K562 (cell line): ENCODE data around the gene SERTAD1. TPM values are rescaled to one million over a fixed set of nuclear protein-coding genes. Genes with fewer than 3 reads are reported as not detected.
A peak's percentile ranks its signal among the peaks of the same experiment; 100 is the strongest.

Experiments used
- NFE2L1 ChIP-seq: fragments of 450-650 bp; IDR thresholded peaks from 2 replicates; pipeline ENCODE4 v1.6.1; 2016; ENCODE audit warnings: missing genetic modification characterization, low read depth, mild to moderate bottlenecking, missing compliant biosample characterization, moderate library complexity, borderline replicate concordance
- polyA plus RNA-seq, 8 experiments: library from polyadenylated mRNA; depleted of rRNA in 4 of 8; stranded (reverse) in 5 of 8; unstranded in 3 of 8; fragments of >200 nt; fragmentation: Nextera tagmentation in 2 of 8; fragmentation: Illumina TruSeq in 1 of 8; extraction: Ambion mirVana in 2 of 8; extraction: Trizol in 1 of 8; gene quantifications; 2 replicates each; pipeline versions ENCODE4 v1.2.1 to v1.2.3, GENCODE V29; 2011 to 2014; ENCODE audit warnings: inconsistent platforms in 1 of 8, missing spikeins in 1 of 8
- total RNA-seq, 7 experiments: library from RNA; depleted of rRNA in 6 of 7; stranded (reverse); fragments of >200 nt in 6 of 7; fragmentation: Illumina TruSeq in 2 of 7; extraction: Trizol in 2 of 7; gene quantifications; 2 replicates each; pipeline versions ENCODE4 v1.2.1 to v1.2.3, GENCODE V29; 2011 to 2021; ENCODE audit warnings: low replicate concordance in 1 of 7
- TF ChIP-seq, protein P1 (sequence below), 2 experiments: fragments of 450-650 bp; formaldehyde crosslinking in 1 of 2; IDR thresholded peaks; 2 replicates each; pipeline versions ENCODE4 v1.4.0 to v1.6.1; 2014 to 2020; ENCODE audit warnings: mild to moderate bottlenecking in 2 of 2, borderline replicate concordance in 1 of 2, low read depth in 1 of 2

The SERTAD1 gene
- total and polyA plus RNA-seq, 9 of the 15 experiments (the other 6 are each of a cell fraction or from before 2014, with no cell fraction given): 0.15 to 8.7 (median 4.9) TPM

DNA sequence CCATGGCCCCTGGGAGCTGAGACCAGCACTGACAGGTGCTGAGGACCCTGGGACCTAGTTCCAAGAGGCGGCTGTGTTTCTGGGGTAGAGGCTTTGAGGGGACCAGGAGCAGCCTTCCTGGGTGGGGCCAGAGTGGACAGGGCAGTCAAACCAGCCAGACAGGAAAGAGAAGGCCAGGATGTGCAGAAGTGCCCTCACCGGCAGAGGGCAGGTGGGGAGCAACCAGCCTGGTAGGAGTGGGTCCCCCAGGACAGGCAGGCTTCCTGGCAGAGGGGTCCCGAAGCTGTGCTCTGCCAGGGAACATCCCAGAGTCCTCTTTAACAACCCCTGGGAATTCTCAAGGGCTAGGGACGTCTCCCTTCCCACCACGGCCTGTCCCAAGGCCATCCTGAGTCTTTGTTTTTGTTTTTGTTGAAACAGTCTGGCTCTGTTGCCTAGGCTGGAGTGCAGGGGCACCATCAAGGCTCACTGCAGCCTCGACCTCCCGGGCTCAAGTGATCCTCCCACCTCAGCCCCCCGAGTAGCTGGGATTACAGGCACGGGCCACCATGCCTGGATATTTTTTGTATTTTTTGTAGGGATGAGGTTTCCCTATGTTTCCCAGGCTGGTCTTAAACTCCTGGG is 32.8 kb downstream of the SERTAD1 start (continued):
- TF ChIP-seq, protein P1, sequence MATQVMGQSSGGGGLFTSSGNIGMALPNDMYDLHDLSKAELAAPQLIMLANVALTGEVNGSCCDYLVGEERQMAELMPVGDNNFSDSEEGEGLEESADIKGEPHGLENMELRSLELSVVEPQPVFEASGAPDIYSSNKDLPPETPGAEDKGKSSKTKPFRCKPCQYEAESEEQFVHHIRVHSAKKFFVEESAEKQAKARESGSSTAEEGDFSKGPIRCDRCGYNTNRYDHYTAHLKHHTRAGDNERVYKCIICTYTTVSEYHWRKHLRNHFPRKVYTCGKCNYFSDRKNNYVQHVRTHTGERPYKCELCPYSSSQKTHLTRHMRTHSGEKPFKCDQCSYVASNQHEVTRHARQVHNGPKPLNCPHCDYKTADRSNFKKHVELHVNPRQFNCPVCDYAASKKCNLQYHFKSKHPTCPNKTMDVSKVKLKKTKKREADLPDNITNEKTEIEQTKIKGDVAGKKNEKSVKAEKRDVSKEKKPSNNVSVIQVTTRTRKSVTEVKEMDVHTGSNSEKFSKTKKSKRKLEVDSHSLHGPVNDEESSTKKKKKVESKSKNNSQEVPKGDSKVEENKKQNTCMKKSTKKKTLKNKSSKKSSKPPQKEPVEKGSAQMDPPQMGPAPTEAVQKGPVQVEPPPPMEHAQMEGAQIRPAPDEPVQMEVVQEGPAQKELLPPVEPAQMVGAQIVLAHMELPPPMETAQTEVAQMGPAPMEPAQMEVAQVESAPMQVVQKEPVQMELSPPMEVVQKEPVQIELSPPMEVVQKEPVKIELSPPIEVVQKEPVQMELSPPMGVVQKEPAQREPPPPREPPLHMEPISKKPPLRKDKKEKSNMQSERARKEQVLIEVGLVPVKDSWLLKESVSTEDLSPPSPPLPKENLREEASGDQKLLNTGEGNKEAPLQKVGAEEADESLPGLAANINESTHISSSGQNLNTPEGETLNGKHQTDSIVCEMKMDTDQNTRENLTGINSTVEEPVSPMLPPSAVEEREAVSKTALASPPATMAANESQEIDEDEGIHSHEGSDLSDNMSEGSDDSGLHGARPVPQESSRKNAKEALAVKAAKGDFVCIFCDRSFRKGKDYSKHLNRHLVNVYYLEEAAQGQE (IDR thresholded peaks at IDR 0.05; ENCODE audit: borderline replicate concordance): peak; percentile 27; the same call in 1 of the 2 replicates
- TF ChIP-seq, protein P1 (CRISPR knock-in tag; IDR thresholded peaks at IDR 0.05; ENCODE audit: low read depth): no peak
- TF ChIP-seq NFE2L1 (tag): no peak
